Keratinocyte (primary cell): ENCODE data around the gene GAA.

ENCODE experiments used
- EZH2 ChIP-seq: IDR thresholded peaks from one replicate; pipeline ENCODE4 v1.6.1; 2012; ENCODE audit warnings: inconsistent platforms, mild to moderate bottlenecking, low read length, moderate library complexity
- TF ChIP-seq, protein P1 (sequence below), 3 experiments: IDR thresholded peaks in 1 of 3; conservative IDR thresholded peaks in 1 of 3; optimal IDR thresholded peaks in 1 of 3; 2 replicates in 2 of 3; 3 replicates in 1 of 3; pipeline versions ENCODE3 to v1.5.1; 2011; ENCODE audit warnings: low read length in 3 of 3, mild to moderate bottlenecking in 3 of 3, moderate library complexity in 2 of 3, control low read depth in 1 of 3, inconsistent platforms in 1 of 3; ENCODE audit not compliant: insufficient read depth in 2 of 3; ENCODE audit errors: extremely low read depth in 1 of 3

DNA sequence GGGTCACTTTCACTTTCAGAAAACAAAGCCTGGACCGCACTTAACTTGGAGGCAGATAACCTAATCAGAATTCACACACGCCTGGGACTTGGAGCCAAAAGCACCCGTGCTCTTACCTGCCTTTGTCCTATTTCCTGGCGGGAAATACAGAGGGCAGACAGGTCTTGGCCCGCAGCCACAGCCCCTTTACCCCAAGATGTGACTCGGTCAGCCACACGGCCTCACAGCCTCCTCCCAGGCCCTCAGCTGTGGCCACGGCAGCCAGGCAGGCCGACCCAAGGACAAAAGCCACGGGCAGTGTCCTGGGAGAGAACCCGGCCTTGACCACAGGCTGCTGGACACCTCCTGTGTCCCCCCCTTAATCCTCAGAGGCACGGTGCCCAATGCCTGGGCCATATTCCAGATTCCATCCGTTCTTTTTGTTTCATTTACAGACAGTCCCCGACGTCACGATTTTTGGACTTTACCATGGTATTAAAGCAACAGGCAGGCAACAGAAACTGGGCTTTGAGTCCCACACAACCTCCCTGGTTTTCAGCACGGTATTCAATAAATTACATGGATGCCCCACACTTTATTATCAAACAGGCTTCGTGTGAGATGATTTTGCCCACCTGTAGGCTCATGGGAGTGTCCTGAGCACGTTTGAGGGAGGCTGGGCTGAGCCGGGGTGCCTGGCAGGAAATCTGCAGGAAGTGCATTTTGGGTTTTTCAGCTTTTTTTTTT, 30.1 kb upstream of the GAA start:
- TF ChIP-seq, protein P1, sequence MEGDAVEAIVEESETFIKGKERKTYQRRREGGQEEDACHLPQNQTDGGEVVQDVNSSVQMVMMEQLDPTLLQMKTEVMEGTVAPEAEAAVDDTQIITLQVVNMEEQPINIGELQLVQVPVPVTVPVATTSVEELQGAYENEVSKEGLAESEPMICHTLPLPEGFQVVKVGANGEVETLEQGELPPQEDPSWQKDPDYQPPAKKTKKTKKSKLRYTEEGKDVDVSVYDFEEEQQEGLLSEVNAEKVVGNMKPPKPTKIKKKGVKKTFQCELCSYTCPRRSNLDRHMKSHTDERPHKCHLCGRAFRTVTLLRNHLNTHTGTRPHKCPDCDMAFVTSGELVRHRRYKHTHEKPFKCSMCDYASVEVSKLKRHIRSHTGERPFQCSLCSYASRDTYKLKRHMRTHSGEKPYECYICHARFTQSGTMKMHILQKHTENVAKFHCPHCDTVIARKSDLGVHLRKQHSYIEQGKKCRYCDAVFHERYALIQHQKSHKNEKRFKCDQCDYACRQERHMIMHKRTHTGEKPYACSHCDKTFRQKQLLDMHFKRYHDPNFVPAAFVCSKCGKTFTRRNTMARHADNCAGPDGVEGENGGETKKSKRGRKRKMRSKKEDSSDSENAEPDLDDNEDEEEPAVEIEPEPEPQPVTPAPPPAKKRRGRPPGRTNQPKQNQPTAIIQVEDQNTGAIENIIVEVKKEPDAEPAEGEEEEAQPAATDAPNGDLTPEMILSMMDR (optimal IDR thresholded peaks at IDR 0.05 in 1 of 3, IDR thresholded peaks at IDR 0.05 in 1 of 3, conservative IDR thresholded peaks at IDR 0.05 in 1 of 3; ENCODE audit: extremely low read depth in 1 of 3, insufficient read depth in 2 of 3, low read length in 3 of 3): no peak
- TF ChIP-seq EZH2: no peak
